ENCODE measurements around the gene IL3RA.
"Not testable (repeated sequence)": the region's sequence is repeated elsewhere in the genome, so short reads cannot be mapped to it uniquely, and the experiment has no call there.

The IL3RA gene

GRCh38 chrX:1294301-1295067 is 42.1 kb upstream of the IL3RA start:
- no peak overlapping the region for H3K18ac ChIP-seq (ENCODE audit: low read length)
- H3K23ac ChIP-seq (ENCODE audit: low read length): no peak overlapping the region
- no CpG with 5 or more reads among the region's 29 CpGs for WGBS (ENCODE audit: extremely low coverage, insufficient coverage, insufficient read length)
- no peak overlapping the region for H3K9ac ChIP-seq (ENCODE audit: low read length)
- H3K4me2 ChIP-seq (ENCODE audit: low read length): no peak overlapping the region
- H3K79me2 ChIP-seq (ENCODE audit: control insufficient read depth, insufficient read depth, low read length, poor library complexity): no peaks in the 10 kb centered on the region
- no peaks in the 10 kb centered on the region for H3K4me1 ChIP-seq (ENCODE audit: control insufficient read depth in 1 of 2, insufficient read depth in 2 of 2, low read length in 2 of 2)
- peaks cover 20 to 37% of the 10 kb centered on the region in 2 experiments for H3K36me3 ChIP-seq (ENCODE audit: control insufficient read depth in 1 of 2, insufficient read depth in 2 of 2, low read length in 2 of 2)
- DNase-seq: no peak
- H3K4ac ChIP-seq (ENCODE audit: low read depth, low read length): no peak overlapping the region
- H4K8ac ChIP-seq (ENCODE audit: low read depth, low read length): no peak overlapping the region
- H2AK5ac ChIP-seq (ENCODE audit: low read length): no peak overlapping the region
- no peak overlapping the region for H2BK12ac ChIP-seq (ENCODE audit: low read length)
- H3K79me1 ChIP-seq (ENCODE audit: low read length): no peaks in the 10 kb centered on the region
- H3K14ac ChIP-seq (ENCODE audit: low read length): no peak overlapping the region
- H3K27ac ChIP-seq (ENCODE audit: low read depth, low read length): no peak overlapping the region
- H2BK5ac ChIP-seq (ENCODE audit: low read depth, low read length, poor library complexity): no peak overlapping the region
- H4K12ac ChIP-seq (ENCODE audit: low read depth, low read length): no peak overlapping the region
- no peak overlapping the region for H2BK120ac ChIP-seq (ENCODE audit: insufficient read depth, low read length, poor library complexity)
- H2AFZ ChIP-seq (ENCODE audit: insufficient read depth, low read length, poor library complexity): no peak overlapping the region
- H3K4me3 ChIP-seq (ENCODE audit: low read depth, low read length): no peak overlapping the region
- no peak overlapping the region for H4K91ac ChIP-seq (ENCODE audit: low read depth, low read length)
- no peaks in the 10 kb centered on the region for H3K27me3 ChIP-seq (ENCODE audit: insufficient read depth, low read length)
- H3K9me3 ChIP-seq (ENCODE audit: insufficient read depth, low read depth, low read length): peaks cover 17% of the 10 kb centered on the region

DNA sequence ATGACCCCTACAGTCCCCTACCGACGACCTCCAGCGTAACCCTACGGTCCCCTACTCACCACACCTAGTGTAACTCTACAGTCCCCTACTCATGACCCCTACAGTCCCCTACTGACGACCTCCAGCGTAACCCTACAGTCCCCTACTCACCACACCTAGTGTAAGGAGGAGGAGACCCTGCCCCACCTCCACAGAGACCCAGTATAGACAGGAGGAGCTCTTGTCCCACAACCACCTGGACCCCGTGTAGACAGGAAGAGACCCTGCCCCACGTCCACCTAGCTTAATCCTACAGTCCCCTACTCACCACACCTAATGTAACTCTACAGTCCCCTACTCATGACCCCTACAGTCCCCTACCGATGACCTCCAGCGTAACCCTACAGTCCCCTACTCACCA is 41.0 kb upstream of the IL3RA start:
- Histone ChIP-seq H4K8ac (ENCODE audit: low read depth, low read length) (no peak overlapping the region), H3K4me3 (ENCODE audit: low read depth, low read length) (no peak overlapping the region), H3K23ac (ENCODE audit: low read length) (no peak overlapping the region), H3K9ac (ENCODE audit: low read length) (no peak overlapping the region), H2BK120ac (ENCODE audit: insufficient read depth, low read length, poor library complexity) (no peak overlapping the region), H3K36me3 (ENCODE audit: control insufficient read depth in 1 of 2, insufficient read depth in 2 of 2, low read length in 2 of 2) (peaks cover 22 to 36% of the 10 kb centered on the region in 2 experiments), H3K27ac (ENCODE audit: low read depth, low read length) (no peak overlapping the region), H3K79me1 (ENCODE audit: low read length) (no peaks in the 10 kb centered on the region), H3K79me2 (ENCODE audit: control insufficient read depth, insufficient read depth, low read length, poor library complexity) (no peaks in the 10 kb centered on the region), H3K9me3 (ENCODE audit: insufficient read depth, low read depth, low read length) (peaks cover 17% of the 10 kb centered on the region), H4K12ac (ENCODE audit: low read depth, low read length) (no peak overlapping the region), H3K18ac (ENCODE audit: low read length) (no peak overlapping the region), H3K14ac (ENCODE audit: low read length) (no peak overlapping the region), H2BK5ac (ENCODE audit: low read depth, low read length, poor library complexity) (no peak overlapping the region), H3K4ac (ENCODE audit: low read depth, low read length) (no peak overlapping the region), H2AFZ (ENCODE audit: insufficient read depth, low read length, poor library complexity) (no peak overlapping the region), H2BK12ac (ENCODE audit: low read length) (no peak overlapping the region), H3K4me1 (ENCODE audit: control insufficient read depth in 1 of 2, insufficient read depth in 2 of 2, low read length in 2 of 2) (no peaks in the 10 kb centered on the region), H4K91ac (ENCODE audit: low read depth, low read length) (no peak overlapping the region), H3K4me2 (ENCODE audit: low read length) (no peak overlapping the region), H3K27me3 (ENCODE audit: insufficient read depth, low read length) (no peaks in the 10 kb centered on the region), H2AK5ac (ENCODE audit: low read length) (no peak overlapping the region)
- DNase-seq: no peak
- WGBS (ENCODE audit: extremely low coverage, insufficient coverage, insufficient read length): no CpG with 5 or more reads among the region's 10 CpGs

DNA sequence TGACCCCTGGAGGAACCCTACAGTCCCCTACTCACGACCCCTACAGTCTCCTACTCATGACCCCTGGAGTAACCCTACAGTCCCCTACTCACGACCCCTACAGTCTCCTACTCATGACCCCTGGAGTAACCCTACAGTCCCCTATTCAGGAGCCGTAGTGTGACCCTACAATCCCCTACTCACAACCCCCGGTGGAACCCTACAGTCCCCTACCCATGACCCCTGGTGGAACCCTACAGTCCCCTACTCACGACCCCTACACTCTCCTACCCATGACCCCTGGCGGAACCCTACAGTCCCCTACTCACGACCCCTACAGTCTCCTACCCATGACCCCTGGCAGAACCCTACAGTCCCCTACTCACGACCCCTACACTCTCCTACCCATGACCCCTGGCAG is 39.0 kb upstream of the IL3RA start:
- not testable (repeated sequence) for H3K27me3 ChIP-seq (ENCODE audit: insufficient read depth, low read length); H3K18ac ChIP-seq (ENCODE audit: low read length); H3K23ac ChIP-seq (ENCODE audit: low read length); H2AK5ac ChIP-seq (ENCODE audit: low read length); H4K12ac ChIP-seq (ENCODE audit: low read depth, low read length); H2AFZ ChIP-seq (ENCODE audit: insufficient read depth, low read length, poor library complexity); H3K4me2 ChIP-seq (ENCODE audit: low read length); H3K27ac ChIP-seq (ENCODE audit: low read depth, low read length); H3K4me1 ChIP-seq (ENCODE audit: control insufficient read depth in 1 of 2, insufficient read depth in 2 of 2, low read length in 2 of 2); H3K4ac ChIP-seq (ENCODE audit: low read depth, low read length); H3K79me2 ChIP-seq (ENCODE audit: control insufficient read depth, insufficient read depth, low read length, poor library complexity); H4K8ac ChIP-seq (ENCODE audit: low read depth, low read length); H3K9ac ChIP-seq (ENCODE audit: low read length); H2BK12ac ChIP-seq (ENCODE audit: low read length); DNase-seq; H2BK5ac ChIP-seq (ENCODE audit: low read depth, low read length, poor library complexity); H2BK120ac ChIP-seq (ENCODE audit: insufficient read depth, low read length, poor library complexity); H3K79me1 ChIP-seq (ENCODE audit: low read length); H3K4me3 ChIP-seq (ENCODE audit: low read depth, low read length); H3K14ac ChIP-seq (ENCODE audit: low read length); H4K91ac ChIP-seq (ENCODE audit: low read depth, low read length)
- Histone ChIP-seq H3K36me3 (ENCODE audit: control insufficient read depth in 1 of 2, insufficient read depth in 2 of 2, low read length in 2 of 2) (peaks cover 22 to 27% of the 10 kb centered on the region in 2 experiments), H3K9me3 (ENCODE audit: insufficient read depth, low read depth, low read length) (peaks cover 17% of the 10 kb centered on the region)
- no CpG with 5 or more reads among the region's 8 CpGs for WGBS (ENCODE audit: extremely low coverage, insufficient coverage, insufficient read length)

GRCh38 chrX:1300449-1300848 is 36.1 kb upstream of the IL3RA start:
- peaks cover 7% of the 10 kb centered on the region for H3K9me3 ChIP-seq (ENCODE audit: insufficient read depth, low read depth, low read length)
- H2BK120ac ChIP-seq (ENCODE audit: insufficient read depth, low read length, poor library complexity): no peak overlapping the region
- no peak overlapping the region for H3K4ac ChIP-seq (ENCODE audit: low read depth, low read length)
- H4K91ac ChIP-seq (ENCODE audit: low read depth, low read length): no peak overlapping the region
- H4K12ac ChIP-seq (ENCODE audit: low read depth, low read length): no peak overlapping the region
- no peak overlapping the region for H3K18ac ChIP-seq (ENCODE audit: low read length)
- no CpG with 5 or more reads among the region's 15 CpGs for WGBS (ENCODE audit: extremely low coverage, insufficient coverage, insufficient read length)
- H3K9ac ChIP-seq (ENCODE audit: low read length): no peak overlapping the region
- no peak overlapping the region for H2AK5ac ChIP-seq (ENCODE audit: low read length)
- peaks cover 20 to 25% of the 10 kb centered on the region in 2 experiments for H3K36me3 ChIP-seq (ENCODE audit: control insufficient read depth in 1 of 2, insufficient read depth in 2 of 2, low read length in 2 of 2)
- no peak overlapping the region for H2BK5ac ChIP-seq (ENCODE audit: low read depth, low read length, poor library complexity)
- no peaks in the 10 kb centered on the region for H3K79me2 ChIP-seq (ENCODE audit: control insufficient read depth, insufficient read depth, low read length, poor library complexity)
- no peaks in the 10 kb centered on the region for H3K27me3 ChIP-seq (ENCODE audit: insufficient read depth, low read length)
- H2AFZ ChIP-seq (ENCODE audit: insufficient read depth, low read length, poor library complexity): no peak overlapping the region
- no peak overlapping the region for H3K27ac ChIP-seq (ENCODE audit: low read depth, low read length)
- H4K8ac ChIP-seq (ENCODE audit: low read depth, low read length): no peak overlapping the region
- H3K4me1 ChIP-seq (ENCODE audit: control insufficient read depth in 1 of 2, insufficient read depth in 2 of 2, low read length in 2 of 2): no peaks in the 10 kb centered on the region
- no peak for DNase-seq
- no peaks in the 10 kb centered on the region for H3K79me1 ChIP-seq (ENCODE audit: low read length)
- H3K14ac ChIP-seq (ENCODE audit: low read length): peak overlapping the region; percentile 25
- H3K23ac ChIP-seq (ENCODE audit: low read length): no peak overlapping the region
- H3K4me2 ChIP-seq (ENCODE audit: low read length): no peak overlapping the region
- no peak overlapping the region for H3K4me3 ChIP-seq (ENCODE audit: low read depth, low read length)
- no peak overlapping the region for H2BK12ac ChIP-seq (ENCODE audit: low read length)
